Neural cell (in vitro differentiated cells): ENCODE data around the gene KIAA0586. TPM values are rescaled to one million over a fixed set of nuclear protein-coding genes. Genes with fewer than 3 reads are reported as not detected.
"Not testable (repeated sequence)": the region's sequence is repeated elsewhere in the genome, so short reads cannot be mapped to it uniquely, and the experiment has no call there.

ENCODE experiments used
- H2AFZ ChIP-seq: fragments of 200-600, 300-800 bp; sonication (generic), shearing (Covaris generic); 2 replicates; pipeline ENCODE4 v1.6.0; 2014; ENCODE audit warnings: low read depth, mild to moderate bottlenecking, antibody characterized with exemption, low read length, moderate library complexity
- H3F3A ChIP-seq: fragments of 200-600 bp; shearing (Covaris generic); 2 replicates; pipeline ENCODE4 v1.6.1; 2016; ENCODE audit warnings: mild to moderate bottlenecking, moderate library complexity, mixed read lengths, antibody characterized with exemption, low read length; ENCODE audit not compliant: insufficient read depth, poor library complexity, severe bottlenecking
- H3K27ac ChIP-seq: fragments of 200-600, 300-800 bp; sonication (generic), shearing (Covaris generic); 2 replicates; pipeline ENCODE4 v1.5.1; 2014; ENCODE audit warnings: mild to moderate bottlenecking, low read length, moderate library complexity
- H3K27me3 ChIP-seq: fragments of 300-800, 200-600 bp; sonication (generic), shearing (Covaris generic); 2 replicates; pipeline ENCODE4 v1.6.0; 2014; ENCODE audit warnings: mild to moderate bottlenecking, low read depth, low read length, moderate library complexity; ENCODE audit not compliant: insufficient read depth
- H3K36me3 ChIP-seq: fragments of 300-800, 200-600 bp; sonication (generic), shearing (Covaris generic); 2 replicates; pipeline ENCODE4 v1.5.1; 2014; ENCODE audit warnings: mild to moderate bottlenecking, antibody characterized with exemption, low read length, moderate library complexity; ENCODE audit not compliant: insufficient read depth
- H3K4me2 ChIP-seq: fragments of 300-800, 200-600 bp; sonication (generic), shearing (Covaris generic); 2 replicates; pipeline ENCODE4 v1.6.0; 2014; ENCODE audit warnings: mild to moderate bottlenecking, low read length
- H3K4me3 ChIP-seq: fragments of 300-800, 200-600 bp; sonication (generic), shearing (Covaris generic); 2 replicates; pipeline ENCODE4 v1.5.1; 2014; ENCODE audit warnings: mild to moderate bottlenecking, low read length, moderate library complexity
- H3K79me2 ChIP-seq: fragments of 200-600 bp; shearing (Covaris generic); replicated peaks from 2 replicates; pipeline ENCODE4 v1.6.0; 2014; ENCODE audit warnings: mild to moderate bottlenecking, low read length, moderate library complexity; ENCODE audit not compliant: insufficient read depth
- H3K9ac ChIP-seq: fragments of 300-800, 200-600 bp; sonication (generic), shearing (Covaris generic); 2 replicates; pipeline ENCODE4 v1.6.1; 2016; ENCODE audit warnings: mild to moderate bottlenecking, low read length, mixed read lengths
- H3K9me2 ChIP-seq: fragments of 200-600 bp; shearing (Covaris generic); 2 replicates; pipeline ENCODE4 v1.6.1; 2016; ENCODE audit warnings: mild to moderate bottlenecking, low read length, mixed read lengths; ENCODE audit not compliant: insufficient read depth
- H3K9me3 ChIP-seq: fragments of 200-600, 300-800 bp; sonication (generic), shearing (Covaris generic); 2 replicates; pipeline ENCODE4 v1.6.1; 2016; ENCODE audit warnings: mild to moderate bottlenecking, mixed run types, low read length, moderate library complexity, mixed read lengths
- H4K20me1 ChIP-seq: fragments of 200-600 bp; shearing (Covaris generic); 2 replicates; pipeline ENCODE4 v1.6.1; 2016; ENCODE audit warnings: mild to moderate bottlenecking, mixed run types; ENCODE audit not compliant: insufficient read depth
- CTCF ChIP-seq: fragments of 450-650 bp; IDR thresholded peaks from 2 replicates; pipeline ENCODE4 v1.5.1; 2014; ENCODE audit warnings: antibody characterized with exemption, mild to moderate bottlenecking, moderate library complexity; ENCODE audit not compliant: poor library complexity, severe bottlenecking
- EZH2 ChIP-seq: fragments of 200-600, 300-800 bp; shearing (Covaris generic), sonication (generic); IDR thresholded peaks from 2 replicates; pipeline ENCODE4 v1.6.1; 2014; ENCODE audit warnings: antibody characterized with exemption, low read length, borderline replicate concordance, mild to moderate bottlenecking; ENCODE audit not compliant: insufficient read depth, poor library complexity, severe bottlenecking
- POLR2AphosphoS5 ChIP-seq: IDR thresholded peaks from 2 replicates; pipeline ENCODE4 v1.6.1; 2012
- RAD21 ChIP-seq: fragments of 450-650 bp; conservative IDR thresholded peaks from 2 replicates; pipeline ENCODE4 v1.6.1; 2014; ENCODE audit warnings: antibody characterized with exemption, mild to moderate bottlenecking, moderate library complexity
- polyA plus RNA-seq: library from polyadenylated mRNA; depleted of rRNA; stranded (reverse); fragments of >200 nt; gene quantifications from 2 replicates; pipeline ENCODE4 v1.2.3, GENCODE V29; 2014

KIAA0586 gene
- polyA plus RNA-seq, 1 donor from 2014 or later: 8.0 TPM

GRCh38 chr14:58575956-58576355, 148.4 kb downstream of the KIAA0586 start:
- H3K4me2 ChIP-seq: no peak overlapping the region
- H3K9me2 ChIP-seq: no peaks in the 10 kb centered on the region
- TF ChIP-seq POLR2AphosphoS5: no peak
- no peak for TF ChIP-seq EZH2
- no peak for TF ChIP-seq CTCF
- H3K4me3 ChIP-seq: no peak overlapping the region
- no peaks in the 10 kb centered on the region for H3K27me3 ChIP-seq
- H4K20me1 ChIP-seq: no peaks in the 10 kb centered on the region
- no peaks in the 10 kb centered on the region for H3K36me3 ChIP-seq
- no peak overlapping the region for H2AFZ ChIP-seq
- H3K27ac ChIP-seq: no peak overlapping the region
- H3K9ac ChIP-seq: no peak overlapping the region
- no peaks in the 10 kb centered on the region for H3F3A ChIP-seq
- no peaks in the 10 kb centered on the region for H3K9me3 ChIP-seq
- no peaks in the 10 kb centered on the region for H3K79me2 ChIP-seq

GRCh38 chr14:58580035-58580434, 152.5 kb downstream of the KIAA0586 start:
- H3K4me2 ChIP-seq, H3K4me3 ChIP-seq, H3F3A ChIP-seq, H3K9me3 ChIP-seq, H3K27ac ChIP-seq, H3K9me2 ChIP-seq, H3K9ac ChIP-seq, H2AFZ ChIP-seq, H4K20me1 ChIP-seq, H3K36me3 ChIP-seq, H3K79me2 ChIP-seq, H3K27me3 ChIP-seq: not testable (repeated sequence)

- not testable (repeated sequence) for H3K9ac ChIP-seq, H3K79me2 ChIP-seq, H3K36me3 ChIP-seq, H4K20me1 ChIP-seq, H3K9me2 ChIP-seq, H3K27me3 ChIP-seq, H3K9me3 ChIP-seq, H3K4me2 ChIP-seq, H3K4me3 ChIP-seq, H3K27ac ChIP-seq, H3F3A ChIP-seq, H2AFZ ChIP-seq
These were observed 153.9 kb downstream of the KIAA0586 start for GRCh38 chr14:58581389-58581788.

- no peaks in the 10 kb centered on the region for H4K20me1 ChIP-seq
- H3K79me2 ChIP-seq: no peaks in the 10 kb centered on the region
- H3F3A ChIP-seq: no peaks in the 10 kb centered on the region
- H3K36me3 ChIP-seq: no peaks in the 10 kb centered on the region
- H3K4me2 ChIP-seq: no peak overlapping the region
- no peak overlapping the region for H3K9ac ChIP-seq
- no peaks in the 10 kb centered on the region for H3K9me3 ChIP-seq
- no peak overlapping the region for H3K4me3 ChIP-seq
- no peak overlapping the region for H3K27ac ChIP-seq
- no peak overlapping the region for H2AFZ ChIP-seq
- TF ChIP-seq RAD21 (no peak), POLR2AphosphoS5 (no peak)
- no peaks in the 10 kb centered on the region for H3K27me3 ChIP-seq
- H3K9me2 ChIP-seq: no peaks in the 10 kb centered on the region
These were observed 156.9 kb downstream of the KIAA0586 start for GRCh38 chr14:58584383-58584782.

GRCh38 chr14:58587271-58587670, 159.8 kb downstream of the KIAA0586 start:
- Histone ChIP-seq H3K9me2 (no peaks in the 10 kb centered on the region), H3K27ac (no peak overlapping the region), H3K4me3 (no peak overlapping the region), H3K9me3 (no peaks in the 10 kb centered on the region), H2AFZ (no peak overlapping the region), H4K20me1 (no peaks in the 10 kb centered on the region), H3K79me2 (no peaks in the 10 kb centered on the region), H3K36me3 (no peaks in the 10 kb centered on the region), H3K27me3 (no peaks in the 10 kb centered on the region), H3F3A (no peaks in the 10 kb centered on the region), H3K9ac (no peak overlapping the region), H3K4me2 (no peak overlapping the region)
- TF ChIP-seq RAD21: no peak

- not testable (repeated sequence) for H3K9me3 ChIP-seq, H3K9ac ChIP-seq
These were observed 160.8 kb downstream of the KIAA0586 start for GRCh38 chr14:58588321-58588720.

More at GRCh38 chr14:58588321-58588720, 160.8 kb downstream of the KIAA0586 start:
- H3K36me3 ChIP-seq, H3K4me3 ChIP-seq, H2AFZ ChIP-seq, H3F3A ChIP-seq, H3K27ac ChIP-seq, H3K79me2 ChIP-seq, H4K20me1 ChIP-seq, H3K4me2 ChIP-seq, H3K9me2 ChIP-seq, H3K27me3 ChIP-seq: not testable (repeated sequence)
